NOMO-1 (cell line): ENCODE data around the gene CDC14B.

Experiments
- DNase-seq, 2 experiments: peaks; one replicate each; lab custom pipeline; 2025; ENCODE audit not compliant: unreplicated experiment in 2 of 2; lab: John Stamatoyannopoulos, UW

Gene CDC14B

DNA sequence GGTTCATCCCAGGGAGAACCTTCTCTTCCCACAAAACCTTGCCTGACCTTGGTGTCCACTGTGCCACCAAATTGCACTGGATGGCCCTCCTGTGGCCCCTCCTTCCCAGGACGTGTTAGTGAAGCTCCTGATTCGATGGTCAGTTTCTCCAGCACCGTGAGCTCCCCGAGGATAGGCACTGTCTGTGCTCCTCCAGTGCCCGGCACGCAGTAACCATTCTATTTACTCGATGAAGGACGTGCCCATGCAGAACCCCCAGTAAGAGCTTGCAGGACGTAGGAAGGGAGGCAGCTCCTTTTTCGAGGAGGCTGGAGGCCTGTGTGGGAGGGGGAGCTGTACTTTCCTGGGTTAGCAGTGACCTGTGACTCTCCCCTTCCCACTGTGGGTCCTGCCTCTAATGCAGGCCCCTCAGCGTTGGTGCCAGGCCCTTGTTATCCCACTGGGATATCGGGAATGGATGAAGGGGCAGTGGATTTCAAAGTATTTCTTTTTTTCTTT is 130.1 kb downstream of the CDC14B start:
- DNase-seq = no peak

DNA sequence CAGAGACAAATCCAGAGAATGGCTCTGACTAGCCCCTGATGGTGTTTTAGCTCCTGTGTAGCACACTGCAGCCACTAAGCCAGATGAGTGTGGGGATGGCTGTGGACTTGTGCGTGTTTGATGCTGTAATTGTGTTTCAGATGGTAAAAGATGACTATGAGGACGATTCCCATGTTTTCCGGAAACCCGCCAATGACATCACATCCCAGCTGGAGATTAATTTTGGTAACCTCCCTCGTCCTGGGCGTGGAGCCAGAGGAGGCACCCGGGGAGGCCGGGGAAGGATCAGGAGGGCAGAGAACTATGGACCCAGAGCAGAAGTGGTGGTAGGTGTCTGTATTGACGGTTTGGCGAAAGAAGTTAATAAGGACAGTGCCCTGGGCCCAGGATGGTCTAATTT is 131.7 kb downstream of the CDC14B start:
- no peak for DNase-seq

DNA sequence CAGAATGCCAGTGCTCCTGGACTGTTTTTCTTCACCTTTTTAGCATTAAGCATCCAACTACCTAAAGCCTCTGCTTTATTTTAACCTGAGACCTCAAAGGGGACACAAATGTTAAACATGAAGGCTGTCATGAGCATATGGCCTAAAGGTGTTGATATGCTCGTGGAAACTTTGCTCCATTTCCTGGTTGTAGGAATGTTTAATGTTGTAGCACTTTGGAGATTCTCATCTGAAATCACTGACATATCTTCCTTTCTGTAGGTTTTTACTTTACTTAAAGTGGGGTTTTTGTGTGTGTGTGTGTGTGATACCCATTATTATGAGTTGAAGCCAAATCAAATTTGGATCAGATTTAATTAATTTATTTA is 132.6 kb downstream of the CDC14B start:
- DNase-seq = no peak

DNA sequence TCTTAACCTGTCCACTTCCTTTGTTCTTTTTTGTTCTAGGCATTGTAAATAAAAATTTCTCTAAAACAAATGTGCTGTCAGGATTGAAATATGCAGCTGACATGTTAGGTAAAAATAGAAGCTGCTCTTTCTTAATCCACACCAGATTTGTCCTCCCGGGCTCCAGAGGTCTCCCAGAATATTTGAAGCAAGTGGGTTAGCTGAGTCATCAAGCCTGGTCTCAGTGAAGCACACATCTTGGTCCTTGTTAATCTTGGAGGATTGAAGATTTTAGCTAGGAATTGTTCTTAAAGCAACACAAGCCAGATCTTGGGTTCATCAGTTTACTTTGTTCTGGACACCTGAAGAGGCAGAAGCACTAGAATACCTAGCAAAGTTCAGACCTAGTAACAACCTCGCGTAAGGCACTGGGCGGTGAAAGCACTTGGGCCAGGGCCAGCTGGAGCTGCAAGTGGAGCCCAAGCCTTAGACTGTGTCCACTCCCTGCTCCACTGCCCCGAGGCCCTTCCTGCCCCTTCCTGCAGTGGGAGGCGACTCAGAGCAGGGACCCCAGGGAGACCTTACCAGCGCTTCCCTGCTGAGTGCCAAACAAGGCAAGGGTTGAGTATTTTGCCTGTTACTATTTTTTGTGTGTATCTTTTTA is 133.1 kb downstream of the CDC14B start:
- DNase-seq = no peak

DNA sequence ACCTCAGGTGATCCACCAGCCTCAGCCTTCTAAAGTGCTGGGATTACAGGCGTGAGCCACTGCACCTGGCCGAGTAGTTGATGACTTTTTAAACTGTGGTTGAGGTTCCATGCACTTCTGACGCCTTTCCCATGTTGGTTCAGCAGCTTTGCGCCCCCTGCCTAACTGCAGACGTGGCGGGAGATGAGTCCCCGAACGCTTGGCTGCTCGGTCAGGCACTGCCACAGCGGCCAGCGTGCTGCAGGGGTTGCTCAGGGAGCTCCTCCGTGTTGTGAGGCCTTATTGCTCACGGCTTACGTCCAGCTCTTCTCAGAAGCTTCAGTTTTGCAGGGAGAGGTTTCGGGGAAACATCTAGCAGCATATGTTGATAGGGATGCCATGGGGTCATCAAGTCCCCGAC is 134.4 kb downstream of the CDC14B start:
- DNase-seq = no peak

DNA sequence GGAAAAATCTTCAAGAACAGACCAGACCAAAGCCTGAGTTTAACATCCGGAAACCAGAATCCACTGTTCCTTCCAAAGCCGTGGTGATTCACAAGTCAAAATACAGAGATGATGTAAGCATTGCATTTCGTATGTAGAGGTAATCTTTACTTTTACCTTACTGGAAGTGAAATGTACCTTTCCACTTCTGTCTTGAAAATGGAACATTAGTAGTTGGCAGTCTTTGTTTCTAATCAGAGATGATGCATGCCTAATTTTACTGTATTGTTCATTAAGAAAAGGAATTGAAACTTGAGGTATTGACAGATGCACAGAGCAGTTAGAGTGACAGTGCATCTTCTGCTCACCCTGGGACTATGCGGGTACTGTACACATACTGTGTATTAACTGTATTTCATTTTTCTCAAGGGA is 135.1 kb downstream of the CDC14B start:
- DNase-seq = peak; percentile 17 to 62

DNA sequence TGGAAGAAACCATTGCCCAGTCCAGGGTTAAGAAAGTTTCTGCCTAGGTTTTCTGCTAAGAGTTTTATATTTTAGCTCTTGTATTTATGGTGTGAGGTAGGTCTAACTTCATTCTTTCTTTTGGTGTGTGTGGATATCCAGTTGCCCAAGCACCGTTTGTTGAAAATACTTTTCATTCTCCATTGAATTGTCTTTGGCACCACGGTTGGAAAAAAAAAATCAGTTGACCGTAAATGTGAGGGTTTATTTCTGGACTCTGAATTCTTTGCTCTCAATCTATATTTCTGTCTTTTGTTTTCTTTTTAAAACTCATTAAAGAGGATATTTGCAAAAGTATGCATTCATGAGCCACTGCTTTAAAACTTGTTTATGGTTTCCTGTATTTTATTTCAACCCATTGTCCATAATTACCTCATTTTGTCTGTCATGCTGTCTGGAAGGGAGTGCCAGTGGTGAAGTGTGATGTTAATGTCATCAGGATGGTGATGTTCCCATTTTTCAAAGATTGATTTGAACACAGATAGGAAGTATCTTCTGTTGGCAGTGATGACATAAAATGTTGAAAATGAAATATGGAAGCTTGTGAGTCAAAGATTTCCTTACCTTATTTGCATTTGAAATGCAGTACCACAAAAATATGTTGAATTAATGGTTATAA is 135.8 kb downstream of the CDC14B start:
- peak in 1 of 2 experiments; percentile 2 for DNase-seq

DNA sequence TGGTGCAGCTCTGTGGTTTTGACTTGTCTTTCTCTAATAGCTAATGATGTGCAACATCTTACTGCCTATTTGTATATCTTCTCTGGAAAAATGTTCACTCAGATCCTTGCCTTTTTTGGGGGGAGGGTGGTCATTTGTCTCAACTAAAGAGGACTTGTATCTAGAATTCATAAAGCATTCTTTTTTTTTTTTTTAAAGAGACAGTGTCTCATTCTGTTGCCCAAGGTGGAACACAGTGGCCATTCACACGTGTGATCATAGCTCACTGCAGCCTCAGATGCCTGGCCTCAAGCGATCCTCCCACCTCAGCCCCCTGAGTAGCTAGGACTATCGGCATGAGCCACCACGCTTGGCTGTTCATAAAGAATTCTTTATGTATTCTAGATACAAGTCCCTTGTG is 136.4 kb downstream of the CDC14B start:
- no peak for DNase-seq

DNA sequence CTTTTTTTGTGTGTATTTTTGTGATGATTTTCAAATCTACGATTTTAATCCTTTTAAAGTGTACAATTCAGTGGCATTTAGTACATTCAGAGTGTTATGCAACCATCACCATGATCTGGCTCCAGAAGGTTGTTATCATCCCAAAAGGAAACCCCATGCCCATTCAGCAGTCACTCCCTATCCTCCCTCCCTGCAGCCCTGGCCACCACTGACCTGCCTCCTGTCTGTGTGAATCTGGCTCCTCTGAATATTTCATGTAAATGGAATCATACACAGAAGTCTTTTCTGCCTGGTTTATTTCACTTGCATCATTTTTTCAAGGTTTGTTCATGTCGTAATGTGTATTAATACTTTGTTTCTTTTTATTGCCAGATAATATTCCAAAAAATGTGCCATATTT is 137.2 kb downstream of the CDC14B start:
- DNase-seq = no peak

DNA sequence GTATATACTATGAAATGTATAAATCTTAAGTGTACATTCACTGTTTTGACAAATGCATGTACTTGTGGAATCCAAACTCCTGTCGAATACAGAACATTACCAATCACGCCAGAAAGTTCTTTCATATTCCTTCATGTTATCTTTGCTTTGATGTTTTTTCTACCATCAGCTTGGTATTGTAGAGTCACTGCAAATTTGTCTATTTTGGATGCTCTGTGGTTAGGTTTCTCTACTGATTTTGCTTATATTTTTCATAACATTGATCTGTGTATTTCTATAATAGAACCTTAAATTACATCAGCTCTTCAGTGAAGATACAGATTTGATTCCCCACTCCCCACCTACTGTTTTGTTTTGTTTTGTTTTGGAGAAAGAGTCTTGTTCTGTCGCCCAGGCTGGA is 138.9 kb downstream of the CDC14B start:
- DNase-seq = no peak

DNA sequence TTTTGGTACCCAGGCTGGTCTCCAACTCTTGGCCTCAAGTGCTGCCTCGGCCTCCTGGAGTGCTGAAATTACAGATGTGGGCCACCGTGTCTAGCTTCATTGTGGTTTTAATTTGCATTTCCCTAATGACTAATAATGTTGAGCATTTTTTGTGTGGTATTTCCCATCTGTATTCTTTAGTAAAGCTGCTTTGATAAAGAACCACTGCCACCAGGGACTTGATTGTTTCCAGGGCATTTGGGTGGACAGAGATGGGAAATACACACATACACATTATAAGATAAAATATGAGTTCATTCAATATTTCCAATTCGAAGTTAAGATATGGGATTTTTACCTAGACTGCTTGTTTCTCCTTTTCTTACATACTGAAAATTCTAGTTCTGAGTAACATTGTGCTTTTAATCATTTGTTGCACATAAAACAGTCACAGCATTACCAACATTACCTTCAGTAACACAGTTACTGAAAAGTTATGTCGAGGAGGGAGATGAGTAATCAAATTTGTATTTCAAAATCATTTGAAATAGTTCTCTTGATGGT is 140.7 kb downstream of the CDC14B start:
- DNase-seq = no peak

DNA sequence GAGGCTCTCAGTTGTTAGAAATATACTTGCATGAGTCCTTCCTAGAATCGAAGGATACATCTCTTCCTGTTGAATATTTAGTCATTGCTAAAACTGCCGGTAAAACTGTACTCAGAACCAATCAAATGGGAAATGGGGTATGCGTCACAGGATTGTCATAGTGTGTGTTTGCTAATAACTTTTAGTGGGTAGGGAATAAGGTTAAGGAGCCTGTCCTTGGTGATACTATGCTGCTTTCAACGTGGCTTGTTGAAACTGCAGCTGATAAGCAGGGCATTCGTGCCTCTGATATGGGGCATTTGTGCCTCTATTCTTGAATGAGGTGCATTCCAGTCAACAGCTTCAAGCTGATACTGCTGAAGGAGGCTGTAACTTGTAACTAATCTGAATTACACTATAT is 143.1 kb downstream of the CDC14B start:
- no peak for DNase-seq

DNA sequence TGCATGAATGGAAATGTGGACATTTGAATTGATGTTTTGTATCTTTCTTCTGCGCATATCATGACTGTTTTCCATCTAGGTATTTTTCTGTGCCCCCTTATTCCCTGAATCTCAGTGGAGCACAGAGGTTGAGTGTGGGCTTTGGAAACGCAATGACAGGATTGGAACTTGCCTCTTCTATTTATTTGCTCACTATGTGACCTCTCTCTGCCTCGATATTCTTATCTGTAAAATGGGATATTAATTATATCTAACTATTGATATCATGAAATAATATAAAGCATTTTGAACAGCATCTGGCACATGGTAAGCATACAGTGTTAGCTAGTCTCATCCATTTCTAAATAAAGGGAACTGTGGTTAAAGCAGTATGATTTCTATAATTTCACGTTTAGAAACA is 143.6 kb downstream of the CDC14B start:
- DNase-seq = no peak

DNA sequence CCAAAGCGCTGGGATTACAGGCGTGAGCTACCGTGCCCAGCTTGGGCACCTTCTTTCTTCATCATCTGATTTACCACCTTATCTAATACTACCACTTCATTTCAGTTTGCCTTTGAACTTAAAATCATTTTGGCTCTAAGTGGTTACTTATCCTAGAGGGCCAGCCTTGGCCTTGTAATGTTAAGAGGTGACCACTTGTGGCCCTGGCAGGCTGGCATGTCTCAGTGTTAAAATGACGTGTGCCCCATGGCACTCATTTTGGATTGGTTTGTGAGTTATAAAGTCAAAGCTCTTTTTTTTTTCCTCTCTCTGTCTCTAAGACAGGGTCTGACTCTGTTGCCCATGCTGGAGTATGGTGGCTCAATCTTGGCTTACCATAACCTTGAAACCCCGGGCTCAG is 151.9 kb downstream of the CDC14B start:
- no peak for DNase-seq

DNA sequence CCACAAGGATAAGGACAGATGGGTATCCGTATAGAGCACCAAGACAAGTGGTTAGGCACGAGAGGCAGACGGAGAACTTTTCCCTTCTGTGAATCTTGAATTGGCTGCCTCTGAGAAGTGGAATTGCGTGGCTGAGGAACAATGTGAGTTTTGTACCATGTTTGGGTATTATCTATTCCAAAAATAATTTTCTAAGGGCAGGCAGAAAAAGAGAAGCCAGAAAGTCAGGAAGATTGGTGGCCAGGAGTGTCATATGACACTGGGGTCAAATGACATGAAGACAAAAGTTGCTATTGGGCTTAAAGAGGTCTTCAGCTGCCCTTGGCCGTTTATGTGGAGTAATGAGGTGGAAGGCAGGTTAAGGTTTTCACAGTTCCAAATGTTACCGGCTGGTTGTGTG is 155.2 kb downstream of the CDC14B start:
- no peak for DNase-seq

DNA sequence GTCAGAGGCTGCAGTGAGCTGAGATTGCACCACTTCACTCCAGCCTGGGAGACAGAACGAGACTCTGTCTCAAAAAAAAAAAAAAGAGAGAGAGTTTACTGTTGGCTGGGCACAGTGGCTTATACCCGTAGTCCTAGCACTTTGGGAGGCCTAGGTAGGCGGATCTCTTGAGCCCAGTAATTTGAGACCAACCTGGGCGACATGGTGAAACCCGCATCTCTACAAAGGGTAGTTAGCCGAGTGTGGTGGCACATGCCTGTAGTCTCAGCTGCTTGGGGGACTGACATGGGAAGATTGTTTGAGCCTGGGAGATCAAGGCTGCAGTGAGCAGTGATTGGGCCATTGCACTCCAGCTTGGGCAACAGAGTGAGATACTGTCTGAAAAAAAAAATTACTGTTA is 157.1 kb downstream of the CDC14B start:
- no peak for DNase-seq

DNA sequence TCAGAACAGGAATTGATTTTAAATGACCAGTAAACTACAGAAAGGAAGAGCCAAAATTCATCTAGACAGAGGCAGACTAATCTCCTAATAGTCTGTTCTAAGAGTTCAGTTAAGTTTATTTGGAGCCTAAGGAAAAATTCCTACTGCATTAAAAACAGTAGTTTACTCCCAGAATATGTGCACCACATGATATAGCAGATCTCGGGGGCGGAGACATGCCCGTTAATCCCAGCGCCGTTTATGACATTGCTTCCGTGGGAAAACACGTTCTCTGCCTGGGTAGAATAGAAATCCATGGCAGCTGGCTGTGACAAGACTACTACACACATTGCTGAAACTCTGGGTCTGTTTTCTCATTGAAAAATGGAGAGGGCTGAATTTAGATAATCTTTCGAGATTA is 158.3 kb downstream of the CDC14B start:
- no peak for DNase-seq

DNA sequence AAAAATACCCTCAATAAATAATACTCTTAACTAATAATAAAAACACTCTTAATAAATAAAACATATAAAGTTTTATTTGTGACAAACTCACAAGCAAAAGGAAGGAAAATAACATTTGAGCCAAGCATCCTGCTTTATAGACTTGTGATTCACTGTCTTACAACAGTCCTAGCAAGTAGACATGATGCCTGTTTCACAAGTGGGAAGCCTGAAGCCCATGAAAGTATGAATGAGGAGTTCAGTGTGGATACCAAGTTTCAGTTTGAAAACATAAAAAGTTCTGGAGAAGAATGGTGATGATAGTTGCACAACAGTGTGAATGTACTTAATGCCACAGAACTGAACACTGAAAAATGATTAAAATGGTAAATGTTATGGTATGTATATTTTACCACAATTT is 158.8 kb downstream of the CDC14B start:
- no peak for DNase-seq

DNA sequence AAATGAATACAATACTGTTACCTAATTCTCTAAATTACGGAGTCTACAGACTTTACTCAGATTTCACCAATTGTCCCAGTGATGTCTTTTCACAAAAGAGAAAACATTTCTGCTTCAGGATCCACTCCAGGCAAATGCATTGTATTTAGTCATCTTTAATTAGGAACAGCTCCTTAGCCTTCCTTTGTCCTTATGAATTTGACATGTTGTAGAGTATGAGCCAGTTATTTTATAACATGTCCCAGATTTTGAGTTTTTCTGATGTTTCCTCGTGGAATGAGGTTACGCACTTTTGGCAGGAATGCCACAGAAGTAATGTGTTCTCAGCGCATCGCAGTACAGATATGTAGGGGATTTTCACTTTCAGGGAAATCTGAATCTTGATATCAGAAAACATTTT is 159.2 kb downstream of the CDC14B start:
- DNase-seq = no peak

DNA sequence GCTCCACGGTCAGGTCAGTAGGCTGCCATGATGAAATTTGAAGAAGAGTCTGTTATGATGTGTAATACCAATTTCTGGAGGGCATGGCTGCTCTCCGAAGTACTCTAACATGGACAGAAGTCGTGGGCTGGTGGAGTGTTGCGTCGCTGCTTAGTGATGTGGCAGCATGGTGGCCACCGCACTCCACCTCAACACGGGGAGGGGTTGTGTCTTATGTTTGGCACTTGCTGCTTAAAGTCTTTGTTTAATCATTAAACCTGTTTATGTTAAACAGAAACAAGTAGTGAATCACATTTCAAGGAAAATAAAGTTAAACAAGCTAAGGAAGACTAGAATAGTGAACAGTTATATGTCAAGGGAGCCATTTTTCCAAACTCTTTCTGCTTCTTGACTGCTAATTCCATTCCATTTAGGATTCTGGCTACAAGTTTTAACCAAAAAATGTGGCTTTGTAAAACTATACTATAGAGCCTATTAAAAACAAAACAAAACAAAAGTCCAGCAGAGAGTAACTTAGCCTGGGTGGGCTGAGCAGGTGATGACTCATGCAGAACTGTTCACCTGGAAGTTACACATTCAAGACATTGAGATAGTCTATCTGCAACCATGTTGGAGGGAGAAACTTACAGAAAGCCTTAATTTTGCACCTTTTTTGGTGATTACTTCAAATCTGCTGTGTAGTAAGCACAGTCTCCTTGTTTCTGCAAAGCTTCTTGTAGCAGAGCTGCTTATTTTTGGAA is 160.2 kb downstream of the CDC14B start:
- no peak for DNase-seq

DNA sequence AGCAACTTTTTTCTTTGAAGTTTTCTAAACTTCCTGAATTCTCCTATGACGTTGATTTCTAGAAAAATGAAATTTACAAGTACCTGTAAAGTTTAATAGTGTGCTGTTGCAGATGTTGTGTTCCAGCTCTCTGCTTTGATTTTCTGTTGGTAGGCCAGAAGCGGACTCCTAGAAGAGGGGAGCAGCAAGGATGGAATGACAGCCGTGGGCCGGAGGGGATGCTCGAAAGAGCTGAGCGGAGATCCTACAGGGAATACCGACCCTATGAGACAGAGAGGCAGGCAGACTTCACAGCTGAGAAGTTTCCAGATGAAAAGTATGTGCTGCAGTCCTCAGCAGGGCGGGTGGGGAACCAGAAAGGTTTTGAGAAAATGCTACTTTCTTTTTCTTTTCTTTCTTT is 161.4 kb downstream of the CDC14B start:
- DNase-seq = no peak

DNA sequence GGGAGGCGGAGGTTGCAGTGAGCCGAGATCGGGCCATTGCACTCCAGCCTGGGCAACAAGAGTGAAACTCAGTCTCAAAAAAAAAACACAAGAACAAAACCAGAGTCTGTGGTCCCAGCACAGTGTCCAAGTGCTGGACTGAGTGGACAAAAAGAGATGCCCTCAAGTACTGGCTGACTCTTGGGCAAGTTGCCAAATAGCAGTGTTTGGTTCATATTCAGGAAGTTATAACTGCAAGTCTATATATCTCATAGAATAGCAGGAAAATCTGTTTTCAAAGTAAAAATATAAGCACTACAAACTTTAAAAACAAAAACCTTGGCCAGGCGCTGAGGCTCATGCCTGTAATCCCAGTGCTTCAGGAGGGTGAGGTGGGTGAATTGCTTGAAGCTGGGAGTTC is 162.4 kb downstream of the CDC14B start:
- DNase-seq = no peak
